Daoy (cell line): Measurements from ENCODE around the gene SLC12A8. TPM values are rescaled to one million over a fixed set of nuclear protein-coding genes. Genes with fewer than 3 reads are reported as not detected.
"Not testable (repeated sequence)": the region's sequence is repeated elsewhere in the genome, so short reads cannot be mapped to it uniquely, and the experiment has no call there.

ENCODE experiments used
- DNase-seq: peaks from one replicate; pipeline ENCODE4 v3.0.0-alpha.2; 2015; ENCODE audit warnings: low read depth
- total RNA-seq: library from RNA; depleted of rRNA; stranded (reverse); fragments of >200 nt; shearing (Covaris generic); gene quantifications from 2 replicates; pipeline ENCODE4 v1.2.3, GENCODE V29; 2014

Gene SLC12A8
- total RNA-seq, 1 experiment from 2014 or later: 6.3 TPM

- peak; percentile 84 for DNase-seq
Observed at GRCh38 chr3:125110016-125110875, 102.3 kb downstream of the SLC12A8 start.

DNA sequence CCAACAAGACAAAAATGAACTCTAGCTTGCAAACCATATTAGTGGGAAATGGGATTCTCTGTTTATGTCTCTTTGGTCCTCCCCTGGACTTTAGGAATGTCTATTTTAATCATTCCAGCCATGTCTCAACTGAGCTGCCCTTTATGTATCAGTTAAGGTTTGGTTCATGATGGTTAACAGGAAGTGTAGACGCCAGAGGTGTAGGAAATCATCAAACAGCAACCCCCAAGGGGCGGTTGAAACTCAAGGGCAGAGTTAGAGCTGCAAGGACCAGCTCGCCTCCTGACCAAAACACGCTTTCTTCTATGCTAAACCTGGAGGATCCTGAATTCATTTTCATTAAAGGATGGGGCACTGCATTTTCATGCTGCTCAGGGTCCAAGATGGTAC, 103.0 kb downstream of the SLC12A8 start:
- DNase-seq: no peak

- DNase-seq: no peak
Observed at GRCh38 chr3:125108833-125109535, 103.6 kb downstream of the SLC12A8 start.

DNA sequence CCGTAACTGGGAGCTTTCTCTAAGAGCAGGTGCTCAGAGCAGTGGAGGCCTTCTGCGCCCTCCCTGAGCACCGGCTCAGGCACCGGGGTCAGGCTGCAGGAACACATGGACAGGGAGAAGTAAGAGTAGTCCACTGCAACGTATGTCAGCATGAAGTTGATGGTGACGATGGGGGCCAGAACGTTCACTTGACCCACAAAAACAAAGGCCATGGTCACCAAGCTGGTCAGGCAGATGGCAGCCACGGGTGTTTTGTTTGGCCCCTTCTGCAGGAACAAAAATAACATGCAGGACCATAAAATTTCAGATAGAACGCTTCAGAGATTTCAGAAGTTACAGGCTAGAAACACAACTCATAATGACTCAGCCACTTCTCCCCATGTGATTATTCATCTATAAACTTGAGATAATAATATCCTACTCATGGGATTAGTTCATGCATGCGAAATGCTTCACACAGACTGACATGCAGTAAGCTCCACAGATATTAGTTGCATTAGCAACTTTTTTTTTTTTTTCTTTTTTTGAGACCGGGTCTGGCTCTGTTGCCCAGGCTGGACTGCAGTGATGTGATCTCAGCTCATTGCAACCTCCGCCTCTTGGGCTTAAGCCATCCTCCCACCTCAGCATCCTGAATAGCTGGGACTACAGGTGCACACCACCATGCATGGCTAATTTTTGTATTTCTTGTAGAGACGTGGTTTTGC, 104.5 kb downstream of the SLC12A8 start:
- peak; percentile 79 for DNase-seq

DNA sequence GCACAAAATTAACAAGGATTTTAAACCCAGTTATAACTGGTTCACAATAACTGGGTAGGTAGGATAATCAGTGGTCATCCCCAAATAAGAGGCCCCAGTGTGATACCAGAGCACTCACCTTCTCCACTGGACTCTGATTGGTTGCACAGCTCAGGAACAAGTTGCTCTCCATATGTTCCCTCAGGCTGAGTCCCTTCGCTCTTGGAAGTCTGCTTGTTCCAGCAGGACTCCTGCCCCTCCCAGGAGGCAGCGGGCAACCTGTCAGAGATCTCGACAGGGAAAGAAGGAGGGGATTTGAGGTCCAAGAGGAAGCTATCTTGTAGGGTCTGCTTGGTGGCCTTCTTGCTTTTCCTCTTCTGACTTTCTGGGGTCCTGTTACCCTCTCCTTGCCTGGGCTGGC, 105.2 kb downstream of the SLC12A8 start:
- no peak for DNase-seq

GRCh38 chr3:125105116-125105515, 107.4 kb downstream of the SLC12A8 start:
- no peak for DNase-seq

DNA sequence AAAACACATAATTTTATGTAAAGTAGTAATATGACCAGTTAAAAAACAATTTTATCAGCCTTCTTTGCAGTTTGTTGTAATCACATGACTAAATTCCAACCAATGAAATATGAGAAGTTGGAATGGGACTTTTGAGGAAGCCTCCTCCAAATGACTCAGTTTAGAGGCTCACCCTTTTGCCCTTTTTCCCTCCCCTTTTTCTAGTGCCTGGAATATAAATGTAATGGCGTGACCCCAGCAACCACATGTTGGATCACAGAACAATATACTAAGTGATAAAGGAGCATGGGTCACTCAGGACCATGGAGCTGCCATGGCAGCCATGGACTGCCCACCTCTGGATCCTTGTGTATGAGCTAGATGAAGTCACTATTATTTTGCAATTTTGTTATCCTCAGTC, 107.9 kb downstream of the SLC12A8 start:
- no peak for DNase-seq

GRCh38 chr3:125103406-125103805, 109.1 kb downstream of the SLC12A8 start:
- DNase-seq: no peak

- no peak for DNase-seq
Observed at GRCh38 chr3:125102470-125102869, 110.1 kb downstream of the SLC12A8 start.

DNA sequence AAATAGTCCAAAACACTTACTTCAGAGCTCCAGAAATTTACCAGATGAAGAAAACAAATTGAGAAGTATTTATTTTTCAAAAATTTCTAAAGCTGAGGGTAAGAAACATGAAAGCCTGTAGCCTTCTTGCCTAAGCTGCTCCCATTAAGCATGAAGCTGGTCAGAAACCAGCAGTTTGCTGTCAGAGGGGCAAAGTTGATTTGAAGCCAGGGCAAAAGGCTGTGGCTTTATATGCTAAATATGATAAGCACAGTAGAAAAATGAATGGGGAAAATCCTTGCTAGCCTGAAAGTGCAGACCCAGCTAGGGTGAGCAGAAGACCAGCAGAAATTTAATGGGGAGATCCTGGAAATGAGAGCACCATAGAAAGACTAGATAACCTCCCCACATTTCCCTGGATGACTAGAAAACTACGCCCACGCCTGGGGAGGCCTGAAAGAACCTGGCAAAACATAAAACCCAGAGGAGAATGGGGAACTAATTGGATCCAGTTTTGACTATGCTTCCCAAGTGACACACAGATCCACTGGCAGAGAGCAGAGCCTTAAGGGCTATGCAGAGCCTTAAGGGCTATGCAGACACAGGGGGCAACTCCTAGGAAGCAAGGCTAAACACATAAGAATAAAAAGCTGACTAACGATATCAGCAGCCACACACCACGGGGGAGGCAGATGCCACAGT, 113.8 kb downstream of the SLC12A8 start:
- DNase-seq: no peak

GRCh38 chr3:125090649-125091048, 121.9 kb downstream of the SLC12A8 start:
- DNase-seq: no peak

DNA sequence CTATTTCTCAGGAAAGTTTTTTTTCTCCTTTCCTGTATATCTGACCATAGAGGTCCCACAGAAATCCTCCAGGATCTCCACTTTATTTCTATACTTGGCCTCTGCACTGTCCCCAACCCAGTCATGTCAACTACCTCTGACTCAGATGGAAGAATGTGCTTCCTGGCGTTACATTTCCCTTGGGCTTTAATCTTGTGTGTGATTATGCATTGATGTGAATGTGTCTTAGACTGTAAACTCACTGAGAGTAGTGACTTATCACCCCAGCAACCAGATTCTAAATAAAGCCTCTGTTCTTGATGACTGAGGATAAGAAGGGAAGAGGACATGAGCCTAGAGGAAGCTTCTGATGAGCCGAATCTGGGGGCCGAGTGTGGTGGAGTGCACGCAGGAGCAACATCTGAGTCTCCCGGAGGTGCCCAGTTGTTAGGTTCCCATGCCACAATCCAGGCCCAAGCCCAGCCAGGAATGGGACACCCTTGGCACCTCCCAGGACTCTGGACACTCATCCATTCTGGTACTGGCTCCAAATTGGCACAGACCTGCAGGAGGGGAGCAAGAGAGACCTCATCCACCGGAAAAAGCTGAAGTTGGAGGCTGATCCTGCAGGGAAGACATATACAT, 124.7 kb downstream of the SLC12A8 start:
- peak; percentile 53 for DNase-seq

DNA sequence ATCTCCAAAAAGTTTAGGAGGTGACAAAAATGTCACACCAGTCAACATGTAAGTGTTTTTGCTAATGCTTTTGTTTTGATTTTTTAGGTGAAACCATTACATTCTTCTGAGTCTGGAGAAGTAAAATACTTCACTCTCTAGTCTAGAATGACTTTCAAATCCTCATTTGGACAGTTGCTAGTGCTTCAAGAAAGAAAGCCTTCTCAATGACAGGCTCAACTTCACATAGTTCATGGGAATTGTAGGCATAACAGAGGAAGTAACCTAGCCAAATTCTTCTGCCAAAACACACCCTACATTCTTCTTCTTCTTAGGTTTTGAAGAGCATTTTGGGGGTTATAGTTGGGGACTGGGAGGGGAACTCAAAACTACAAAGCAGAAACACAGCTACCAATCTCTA, 127.4 kb downstream of the SLC12A8 start:
- DNase-seq: no peak

- peak; percentile 28 for DNase-seq
Observed at GRCh38 chr3:125083776-125084175, 128.8 kb downstream of the SLC12A8 start.

- not testable (repeated sequence) for DNase-seq
Observed at GRCh38 chr3:125082339-125082738, 130.2 kb downstream of the SLC12A8 start.

- DNase-seq: no peak
Observed at GRCh38 chr3:125080077-125080476, 132.5 kb downstream of the SLC12A8 start.

DNA sequence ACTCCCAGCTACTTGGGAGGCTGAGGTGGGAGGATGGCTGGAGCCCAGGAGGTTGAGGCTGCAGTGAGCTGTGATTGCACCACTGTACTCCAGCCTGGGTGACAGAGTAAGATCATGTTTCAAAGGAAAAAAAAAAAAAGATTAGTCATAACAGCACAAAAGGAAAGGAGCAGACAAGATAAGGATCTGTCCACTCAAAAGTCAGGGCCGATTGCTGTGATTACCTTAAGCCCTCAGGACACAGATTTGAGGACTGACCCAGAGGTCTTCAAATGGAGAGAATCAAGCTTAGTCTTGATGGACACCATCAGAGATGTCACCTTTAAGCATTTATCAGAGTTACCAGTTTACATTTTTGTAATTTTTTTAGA, 132.9 kb downstream of the SLC12A8 start:
- DNase-seq: no peak

DNA sequence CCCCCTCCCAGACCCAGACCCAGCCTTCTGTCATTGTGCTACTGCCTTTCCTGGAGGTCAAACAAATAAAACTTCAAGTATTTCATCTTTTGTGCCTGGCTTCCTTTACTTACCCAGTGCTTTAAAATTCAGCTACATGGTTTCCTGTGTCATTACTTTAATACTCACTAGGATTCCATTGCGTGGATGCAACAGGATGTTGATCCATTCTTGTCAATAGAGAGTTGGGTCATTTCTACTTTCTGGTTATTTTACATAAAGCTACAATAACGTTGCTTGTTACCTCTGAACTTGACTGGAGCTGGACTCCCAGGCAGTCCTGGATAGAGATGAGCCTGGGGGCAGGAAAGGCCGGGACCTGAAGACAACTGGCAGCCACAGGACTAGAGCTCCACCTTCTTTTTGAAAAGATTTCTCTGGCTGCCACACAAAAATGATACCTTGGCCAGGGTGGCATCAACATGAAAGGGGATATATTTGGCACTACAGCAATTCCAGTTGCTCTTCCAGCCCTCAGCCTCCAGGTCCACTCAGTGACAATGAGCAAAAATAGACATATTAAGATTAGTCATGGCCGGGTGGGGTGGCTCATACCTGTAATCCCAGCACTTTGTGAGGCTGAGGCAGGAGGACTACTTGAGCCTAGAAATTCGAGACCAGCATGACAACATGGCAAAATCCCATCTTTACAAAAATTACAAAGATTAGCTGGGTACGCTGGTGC, 133.4 kb downstream of the SLC12A8 start:
- no peak for DNase-seq

DNA sequence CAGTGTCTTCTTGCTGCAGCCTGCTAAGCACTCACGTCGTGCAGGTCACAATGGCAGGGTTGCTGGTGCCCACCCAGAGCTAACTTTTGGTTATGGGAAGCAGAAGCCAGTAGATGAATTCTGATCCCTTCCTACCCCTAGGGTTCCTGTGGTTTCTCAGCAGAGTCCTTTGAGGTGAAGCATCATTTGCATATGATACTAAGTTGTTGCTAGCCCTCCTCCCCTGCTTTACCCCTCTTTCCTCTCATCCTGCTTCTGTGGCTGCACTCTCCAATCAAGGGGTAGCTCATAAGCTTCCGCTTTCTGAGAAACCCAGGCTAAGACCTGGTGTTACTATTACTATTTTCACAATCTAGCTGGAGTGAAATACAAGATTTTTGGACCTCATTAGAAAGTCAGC, 134.7 kb downstream of the SLC12A8 start:
- no peak for DNase-seq

DNA sequence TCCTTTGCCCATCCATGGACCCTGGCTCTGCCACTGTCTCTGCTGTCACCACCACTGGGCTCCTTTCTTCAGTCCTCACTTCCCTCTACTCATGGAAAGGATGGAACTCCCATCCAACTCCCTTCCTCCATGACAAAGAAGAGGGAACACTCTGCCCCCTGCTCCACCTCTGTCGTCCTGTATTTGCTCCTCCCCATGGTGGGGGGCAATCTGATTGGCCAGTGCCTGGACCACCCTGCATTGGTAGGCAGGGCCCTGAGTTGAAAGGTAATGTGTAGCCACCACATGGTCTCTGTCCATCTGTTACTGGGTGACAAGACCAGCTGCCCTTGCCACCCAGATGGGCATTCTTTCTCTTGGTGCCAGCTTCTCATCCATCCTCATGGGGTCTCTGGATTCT, 136.1 kb downstream of the SLC12A8 start:
- no peak for DNase-seq

GRCh38 chr3:125075738-125076137, 136.8 kb downstream of the SLC12A8 start:
- no peak for DNase-seq
